Panc1 (cell line): ENCODE measurements around the gene SUGCT.

Experiments
- POLR2AphosphoS5 ChIP-seq: IDR thresholded peaks from 2 replicates; pipeline ENCODE4 v1.6.1; 2012; ENCODE audit warnings: mild to moderate bottlenecking, low read depth, low read length, moderate library complexity
- TF ChIP-seq, protein P1 (sequence below): fragments of 450-650 bp; IDR thresholded peaks from 2 replicates; pipeline ENCODE4 v1.5.1; 2017; ENCODE audit warnings: mild to moderate bottlenecking
- TF ChIP-seq, protein P2 (sequence below), 2 experiments: IDR thresholded peaks; 2 replicates each; pipeline ENCODE4 v1.6.1; 2011 to 2012; ENCODE audit warnings: low read depth in 2 of 2, control low read depth in 1 of 2, low read length in 1 of 2, mild to moderate bottlenecking in 1 of 2, moderate library complexity in 1 of 2; ENCODE audit not compliant: insufficient read depth in 1 of 2

DNA sequence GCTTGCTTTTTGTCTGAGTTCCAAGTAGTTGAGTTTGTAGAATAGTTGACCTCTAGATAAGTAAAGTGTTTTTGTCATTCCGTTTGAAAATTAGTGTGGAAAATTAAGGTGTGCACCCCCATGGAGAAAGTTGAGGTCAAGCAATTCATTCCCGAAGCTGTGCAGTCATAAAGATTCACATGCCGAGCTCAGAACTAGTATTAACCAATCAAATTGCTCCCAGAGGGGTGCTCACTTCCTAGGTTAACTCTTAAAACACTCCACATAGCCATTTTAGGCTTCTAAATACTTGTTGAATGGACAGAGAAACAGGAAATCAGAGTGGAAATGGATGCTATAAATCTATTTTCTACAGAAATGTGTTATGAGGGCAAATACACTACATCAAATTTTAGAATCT, 638.9 kb downstream of the SUGCT start:
- TF ChIP-seq, protein P1, sequence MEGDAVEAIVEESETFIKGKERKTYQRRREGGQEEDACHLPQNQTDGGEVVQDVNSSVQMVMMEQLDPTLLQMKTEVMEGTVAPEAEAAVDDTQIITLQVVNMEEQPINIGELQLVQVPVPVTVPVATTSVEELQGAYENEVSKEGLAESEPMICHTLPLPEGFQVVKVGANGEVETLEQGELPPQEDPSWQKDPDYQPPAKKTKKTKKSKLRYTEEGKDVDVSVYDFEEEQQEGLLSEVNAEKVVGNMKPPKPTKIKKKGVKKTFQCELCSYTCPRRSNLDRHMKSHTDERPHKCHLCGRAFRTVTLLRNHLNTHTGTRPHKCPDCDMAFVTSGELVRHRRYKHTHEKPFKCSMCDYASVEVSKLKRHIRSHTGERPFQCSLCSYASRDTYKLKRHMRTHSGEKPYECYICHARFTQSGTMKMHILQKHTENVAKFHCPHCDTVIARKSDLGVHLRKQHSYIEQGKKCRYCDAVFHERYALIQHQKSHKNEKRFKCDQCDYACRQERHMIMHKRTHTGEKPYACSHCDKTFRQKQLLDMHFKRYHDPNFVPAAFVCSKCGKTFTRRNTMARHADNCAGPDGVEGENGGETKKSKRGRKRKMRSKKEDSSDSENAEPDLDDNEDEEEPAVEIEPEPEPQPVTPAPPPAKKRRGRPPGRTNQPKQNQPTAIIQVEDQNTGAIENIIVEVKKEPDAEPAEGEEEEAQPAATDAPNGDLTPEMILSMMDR: no peak
- TF ChIP-seq, protein P2, sequence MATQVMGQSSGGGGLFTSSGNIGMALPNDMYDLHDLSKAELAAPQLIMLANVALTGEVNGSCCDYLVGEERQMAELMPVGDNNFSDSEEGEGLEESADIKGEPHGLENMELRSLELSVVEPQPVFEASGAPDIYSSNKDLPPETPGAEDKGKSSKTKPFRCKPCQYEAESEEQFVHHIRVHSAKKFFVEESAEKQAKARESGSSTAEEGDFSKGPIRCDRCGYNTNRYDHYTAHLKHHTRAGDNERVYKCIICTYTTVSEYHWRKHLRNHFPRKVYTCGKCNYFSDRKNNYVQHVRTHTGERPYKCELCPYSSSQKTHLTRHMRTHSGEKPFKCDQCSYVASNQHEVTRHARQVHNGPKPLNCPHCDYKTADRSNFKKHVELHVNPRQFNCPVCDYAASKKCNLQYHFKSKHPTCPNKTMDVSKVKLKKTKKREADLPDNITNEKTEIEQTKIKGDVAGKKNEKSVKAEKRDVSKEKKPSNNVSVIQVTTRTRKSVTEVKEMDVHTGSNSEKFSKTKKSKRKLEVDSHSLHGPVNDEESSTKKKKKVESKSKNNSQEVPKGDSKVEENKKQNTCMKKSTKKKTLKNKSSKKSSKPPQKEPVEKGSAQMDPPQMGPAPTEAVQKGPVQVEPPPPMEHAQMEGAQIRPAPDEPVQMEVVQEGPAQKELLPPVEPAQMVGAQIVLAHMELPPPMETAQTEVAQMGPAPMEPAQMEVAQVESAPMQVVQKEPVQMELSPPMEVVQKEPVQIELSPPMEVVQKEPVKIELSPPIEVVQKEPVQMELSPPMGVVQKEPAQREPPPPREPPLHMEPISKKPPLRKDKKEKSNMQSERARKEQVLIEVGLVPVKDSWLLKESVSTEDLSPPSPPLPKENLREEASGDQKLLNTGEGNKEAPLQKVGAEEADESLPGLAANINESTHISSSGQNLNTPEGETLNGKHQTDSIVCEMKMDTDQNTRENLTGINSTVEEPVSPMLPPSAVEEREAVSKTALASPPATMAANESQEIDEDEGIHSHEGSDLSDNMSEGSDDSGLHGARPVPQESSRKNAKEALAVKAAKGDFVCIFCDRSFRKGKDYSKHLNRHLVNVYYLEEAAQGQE (IDR thresholded peaks at IDR 0.05; ENCODE audit: insufficient read depth in 1 of 2, low read depth in 2 of 2, low read length in 1 of 2): no peak
- TF ChIP-seq POLR2AphosphoS5: no peak
